GM23248 (cell line): Measurements from ENCODE around the gene NPIPB13.
"Not testable (repeated sequence)": the region's sequence is repeated elsewhere in the genome, so short reads cannot be mapped to it uniquely, and the experiment has no call there.

ENCODE experiments used
- EZH2 ChIP-seq: fragments of 200-600 bp; sonication (generic); IDR thresholded peaks from 2 replicates; pipeline ENCODE4 v1.6.1; 2018; ENCODE audit warnings: antibody characterized with exemption, mild to moderate bottlenecking; ENCODE audit not compliant: insufficient read depth, poor library complexity, severe bottlenecking
- EZH2phosphoT487 ChIP-seq: fragments of 200-600 bp; sonication (generic); IDR thresholded peaks from 2 replicates; pipeline ENCODE4 v1.6.1; 2018; ENCODE audit warnings: antibody characterized with exemption, moderate library complexity, mild to moderate bottlenecking, low read depth; ENCODE audit not compliant: insufficient read depth

DNA sequence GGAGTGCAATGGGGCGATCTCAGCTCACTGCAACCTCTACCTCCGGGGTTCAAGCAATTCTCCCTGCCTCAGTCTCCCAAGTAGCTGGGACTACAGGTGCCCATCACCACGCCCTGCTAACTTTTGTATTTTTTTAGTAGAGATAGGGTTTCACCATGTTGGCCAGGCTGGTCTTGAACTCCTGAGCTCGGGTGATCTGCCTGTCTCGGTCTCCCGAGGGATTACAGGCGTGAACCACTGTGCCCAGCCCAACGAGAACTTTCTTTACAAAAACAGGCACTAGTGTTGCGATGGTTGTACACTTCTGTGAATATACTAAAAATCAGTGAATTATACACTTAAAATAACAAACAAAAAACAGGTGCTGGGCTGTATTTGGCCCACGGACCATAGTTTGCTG, 34.1 kb upstream of the NPIPB13 start:
- TF ChIP-seq EZH2phosphoT487, EZH2: not testable (repeated sequence)
